RWPE2 (cell line): Measurements from ENCODE around the gene IGFBP6.

Source experiments
- ATAC-seq: fragments of 200-7000 bp; cut with Tn5 transposase; 3 replicates; pipeline ENCODE4 v1.9.1; 2021; ENCODE audit warnings: low read depth
- DNase-seq: peaks from one replicate; pipeline ENCODE4 v3.0.0-alpha.2; 2020; ENCODE audit warnings: low spot score
- H3K27ac ChIP-seq: fragments of 450-650 bp; 2 replicates; pipeline ENCODE4 v1.5.1; 2017; ENCODE audit warnings: mild to moderate bottlenecking; ENCODE audit not compliant: poor library complexity, severe bottlenecking
- H3K27me3 ChIP-seq: fragments of 250-450 bp; sonication (Bioruptor Pico); 2 replicates; pipeline ENCODE4 v1.5.1; 2021; ENCODE audit warnings: mild to moderate bottlenecking, moderate library complexity; ENCODE audit not compliant: insufficient read depth, poor library complexity, severe bottlenecking
- H3K36me3 ChIP-seq: fragments of 250-450 bp; sonication (Bioruptor Pico); 2 replicates; pipeline ENCODE4 v1.5.1; 2020; ENCODE audit warnings: low read depth, mild to moderate bottlenecking, moderate library complexity
- H3K4me1 ChIP-seq: fragments of 250-450 bp; sonication (Bioruptor Pico); 2 replicates; pipeline ENCODE4 v1.5.1; 2021; ENCODE audit warnings: mild to moderate bottlenecking, moderate library complexity; ENCODE audit not compliant: insufficient read depth, poor library complexity, severe bottlenecking
- H3K4me3 ChIP-seq: fragments of 250-450 bp; sonication (Bioruptor Pico); 2 replicates; pipeline ENCODE4 v1.5.1; 2021; ENCODE audit warnings: mild to moderate bottlenecking, moderate library complexity; ENCODE audit not compliant: severe bottlenecking
- H3K9me3 ChIP-seq: fragments of 250-450 bp; sonication (Bioruptor Pico); 2 replicates; pipeline ENCODE4 v1.5.1; 2021; ENCODE audit warnings: mild to moderate bottlenecking, moderate library complexity; ENCODE audit not compliant: severe bottlenecking
- TF ChIP-seq, protein P1 (sequence below): fragments of 450-650 bp; IDR thresholded peaks from one replicate; pipeline ENCODE4 v1.5.1; 2017; ENCODE audit warnings: mild to moderate bottlenecking, moderate library complexity; ENCODE audit not compliant: poor library complexity, severe bottlenecking

The IGFBP6 gene

DNA sequence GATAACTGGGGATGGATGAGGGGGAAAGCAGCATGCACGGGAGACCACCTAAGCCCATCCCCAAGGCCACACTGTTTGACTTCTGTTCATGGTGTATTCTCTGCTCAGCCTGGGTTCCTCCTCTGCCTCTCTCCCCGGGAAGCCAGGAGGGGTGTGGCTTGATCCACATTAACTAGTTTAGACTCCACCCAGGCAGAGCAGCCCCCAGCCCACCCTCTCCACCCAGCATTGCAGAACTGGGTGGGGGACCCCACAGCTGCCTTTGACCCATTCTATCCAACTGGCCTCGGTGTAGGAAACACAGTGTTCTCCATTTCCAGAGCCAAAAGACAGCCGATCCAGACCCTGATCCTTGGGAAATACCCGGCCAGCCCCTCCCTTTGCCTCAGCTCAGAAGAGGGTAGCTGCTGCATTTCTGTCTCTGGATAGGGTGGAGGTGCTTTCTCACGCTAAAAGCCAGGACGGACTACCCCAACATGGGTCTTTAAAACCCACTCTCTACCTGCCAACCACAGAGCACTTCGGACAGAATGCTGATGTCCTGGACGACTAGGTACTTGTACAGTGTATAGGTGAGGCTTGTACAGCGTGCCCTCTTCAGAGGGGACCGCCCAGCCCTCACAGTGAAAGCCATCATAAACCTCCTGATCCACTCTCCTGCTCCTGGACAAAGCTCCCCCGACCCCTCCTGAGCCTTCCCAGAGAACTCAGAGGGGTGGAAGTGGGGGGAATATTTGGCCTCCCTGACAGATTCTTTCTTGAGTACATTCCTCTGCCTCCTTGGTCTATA is 27.7 kb upstream of the IGFBP6 start:
- Histone ChIP-seq H3K27ac (peak overlapping the region; percentile 46), H3K4me1 (peaks cover 44% of the 10 kb centered on the region), H3K27me3 (no peaks in the 10 kb centered on the region), H3K4me3 (no peak overlapping the region), H3K36me3 (peaks cover 52% of the 10 kb centered on the region), H3K9me3 (no peaks in the 10 kb centered on the region)
- TF ChIP-seq, protein P1, sequence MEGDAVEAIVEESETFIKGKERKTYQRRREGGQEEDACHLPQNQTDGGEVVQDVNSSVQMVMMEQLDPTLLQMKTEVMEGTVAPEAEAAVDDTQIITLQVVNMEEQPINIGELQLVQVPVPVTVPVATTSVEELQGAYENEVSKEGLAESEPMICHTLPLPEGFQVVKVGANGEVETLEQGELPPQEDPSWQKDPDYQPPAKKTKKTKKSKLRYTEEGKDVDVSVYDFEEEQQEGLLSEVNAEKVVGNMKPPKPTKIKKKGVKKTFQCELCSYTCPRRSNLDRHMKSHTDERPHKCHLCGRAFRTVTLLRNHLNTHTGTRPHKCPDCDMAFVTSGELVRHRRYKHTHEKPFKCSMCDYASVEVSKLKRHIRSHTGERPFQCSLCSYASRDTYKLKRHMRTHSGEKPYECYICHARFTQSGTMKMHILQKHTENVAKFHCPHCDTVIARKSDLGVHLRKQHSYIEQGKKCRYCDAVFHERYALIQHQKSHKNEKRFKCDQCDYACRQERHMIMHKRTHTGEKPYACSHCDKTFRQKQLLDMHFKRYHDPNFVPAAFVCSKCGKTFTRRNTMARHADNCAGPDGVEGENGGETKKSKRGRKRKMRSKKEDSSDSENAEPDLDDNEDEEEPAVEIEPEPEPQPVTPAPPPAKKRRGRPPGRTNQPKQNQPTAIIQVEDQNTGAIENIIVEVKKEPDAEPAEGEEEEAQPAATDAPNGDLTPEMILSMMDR, result no peak
- ATAC-seq (no peak), DNase-seq (no peak)

DNA sequence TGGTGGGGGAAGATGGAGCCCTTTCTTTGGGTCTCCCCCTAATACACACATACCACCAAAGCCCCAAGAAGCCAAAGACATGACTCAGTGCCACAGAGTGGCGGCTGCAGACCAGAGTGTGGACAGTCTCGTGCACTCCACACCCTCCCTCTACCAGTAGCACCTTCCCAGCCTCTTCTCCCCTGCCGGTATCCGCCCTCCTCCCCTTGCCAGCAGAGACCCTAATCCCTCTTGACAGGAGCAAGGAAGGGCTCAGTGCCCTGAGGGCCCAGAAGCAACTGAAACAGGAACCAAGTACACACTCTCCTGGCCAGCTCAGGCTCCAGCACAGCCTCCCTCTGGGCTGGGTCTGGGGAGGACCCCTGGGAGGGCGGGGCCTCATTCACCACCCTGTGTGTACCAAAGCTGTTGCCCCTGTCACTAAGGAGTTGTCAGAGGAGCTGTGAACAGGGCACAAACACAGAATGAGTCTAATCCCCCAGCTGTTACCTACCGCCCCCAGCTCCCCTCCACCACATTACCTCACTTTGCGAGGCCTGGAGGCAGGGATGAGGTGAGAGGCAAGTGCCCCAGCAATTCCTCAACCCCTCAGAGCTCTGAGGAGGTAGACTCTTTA is 26.5 kb upstream of the IGFBP6 start:
- no peaks in the 10 kb centered on the region for H3K27me3 ChIP-seq
- TF ChIP-seq, protein P1, result no peak
- H3K27ac ChIP-seq, result peak overlapping the region; percentile 35
- DNase-seq (no peak), ATAC-seq (no peak)
- peaks cover 44% of the 10 kb centered on the region for H3K4me1 ChIP-seq
- no peak overlapping the region for H3K4me3 ChIP-seq
- H3K36me3 ChIP-seq, result peaks cover 63% of the 10 kb centered on the region
- H3K9me3 ChIP-seq, result no peaks in the 10 kb centered on the region

DNA sequence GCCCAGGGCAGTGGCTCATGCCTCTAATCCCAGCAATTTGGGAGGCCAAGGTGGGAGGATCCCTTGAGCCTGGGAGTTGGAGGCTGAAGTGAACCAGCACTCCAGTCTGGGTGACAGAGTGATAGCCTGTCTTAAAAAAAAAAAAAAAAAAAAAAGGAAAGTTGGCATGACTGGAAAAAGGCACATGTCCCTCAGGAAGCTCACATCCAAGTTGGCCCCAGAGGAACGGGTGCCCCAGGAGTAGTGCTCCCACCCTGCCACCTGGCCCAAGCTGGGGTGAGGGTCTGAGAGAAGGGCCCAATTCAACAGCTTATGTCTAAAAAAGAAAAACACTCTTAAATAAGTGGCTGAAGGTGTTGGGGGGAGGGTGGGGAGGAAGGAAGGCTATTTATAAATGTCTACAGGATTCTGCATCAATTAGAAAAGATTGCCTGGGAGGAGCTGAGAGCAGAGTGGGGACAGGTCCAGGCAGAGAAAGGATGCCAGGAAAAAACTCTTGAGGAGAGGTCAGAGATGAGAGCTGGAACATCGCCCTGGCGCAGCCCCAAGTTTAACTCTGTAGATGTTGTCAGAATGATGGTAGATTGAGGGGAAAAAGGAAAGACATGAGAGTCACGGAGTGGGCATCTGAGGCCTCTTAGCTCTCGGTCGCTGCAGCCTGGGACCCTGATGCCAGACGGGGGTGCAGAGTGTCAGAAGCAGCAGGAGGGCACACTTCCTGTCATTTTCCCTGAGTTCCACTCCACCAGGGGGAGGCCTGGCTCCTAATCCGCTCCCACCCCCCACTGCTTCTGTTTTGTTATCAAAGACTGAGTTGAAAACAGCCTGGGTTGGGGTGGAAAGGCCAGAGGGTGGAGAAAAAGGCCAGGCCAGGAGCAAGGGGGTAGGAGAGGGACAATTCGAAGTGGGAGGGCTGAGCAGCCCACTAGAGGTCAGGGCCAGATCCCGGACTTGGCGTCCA is 25.6 kb upstream of the IGFBP6 start:
- Histone ChIP-seq H3K27me3 (no peaks in the 10 kb centered on the region), H3K36me3 (peaks cover 64% of the 10 kb centered on the region), H3K27ac (peak overlapping the region; percentile 35), H3K4me1 (peaks cover 36% of the 10 kb centered on the region), H3K4me3 (no peak overlapping the region), H3K9me3 (no peaks in the 10 kb centered on the region)
- ATAC-seq, result no peak
- TF ChIP-seq, protein P1, result no peak
- no peak for DNase-seq

DNA sequence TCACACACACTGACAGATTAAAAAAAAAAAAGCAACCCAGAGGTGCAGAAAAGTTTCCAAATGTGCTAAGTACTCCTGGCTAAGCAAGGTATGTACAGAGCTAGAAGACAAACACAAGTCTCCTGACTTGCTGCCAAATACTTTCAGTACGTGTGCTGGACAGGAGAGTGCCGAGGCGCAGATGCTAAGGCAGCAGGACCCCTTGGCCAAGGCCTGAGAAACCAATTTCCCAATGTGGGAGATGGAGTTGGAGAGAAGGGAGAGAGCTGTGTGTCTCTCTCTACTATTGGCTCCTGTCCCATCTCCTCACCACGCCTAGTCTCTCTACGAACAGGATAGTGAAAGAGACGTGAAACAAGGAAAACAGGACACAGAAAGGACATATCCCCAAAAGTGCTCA is 23.6 kb upstream of the IGFBP6 start:
- H3K27me3 ChIP-seq, result no peaks in the 10 kb centered on the region
- ATAC-seq, result no peak
- H3K4me1 ChIP-seq, result peaks cover 31% of the 10 kb centered on the region
- H3K4me3 ChIP-seq, result no peak overlapping the region
- TF ChIP-seq, protein P1, result no peak
- H3K27ac ChIP-seq, result no peak overlapping the region
- H3K36me3 ChIP-seq, result peaks cover 68% of the 10 kb centered on the region
- no peaks in the 10 kb centered on the region for H3K9me3 ChIP-seq
- no peak for DNase-seq
